ENCODE data around the gene PRSS23.
A peak's percentile ranks its signal among the peaks of the same experiment; 100 is the strongest.
"Not testable (repeated sequence)": the region's sequence is repeated elsewhere in the genome, so short reads cannot be mapped to it uniquely, and the experiment has no call there.

PRSS23 gene

GRCh38 chr11:86800076-86800959 is at the start of gene PRSS23:
TSS of gene PRSS23 (plus strand) at chr11:86800542. CDS start at chr11:86807644, 7,102 bp downstream.
- peak; percentile 78 for DNase-seq

- no peak for DNase-seq
Observed at GRCh38 chr11:86753459-86753858, 46.9 kb upstream of the PRSS23 start.

- DNase-seq = no peak
Observed at GRCh38 chr11:86755146-86755545, 45.2 kb upstream of the PRSS23 start.

GRCh38 chr11:86758171-86758570 is 42.2 kb upstream of the PRSS23 start:
- no peak for DNase-seq

- DNase-seq = no peak
Observed at GRCh38 chr11:86760577-86760976, 39.8 kb upstream of the PRSS23 start.

- DNase-seq = peak; percentile 63
Observed at GRCh38 chr11:86761978-86762377, 38.4 kb upstream of the PRSS23 start.

GRCh38 chr11:86765203-86765602 is 35.1 kb upstream of the PRSS23 start:
- no peak for DNase-seq

- DNase-seq = no peak
Observed at GRCh38 chr11:86765878-86766277, 34.5 kb upstream of the PRSS23 start.

- no peak for DNase-seq
Observed at GRCh38 chr11:86769219-86769618, 31.1 kb upstream of the PRSS23 start.

- not testable (repeated sequence) for DNase-seq
Observed at GRCh38 chr11:86770473-86771027, 29.8 kb upstream of the PRSS23 start.

- DNase-seq = no peak
Observed at GRCh38 chr11:86772999-86773398, 27.3 kb upstream of the PRSS23 start.

GRCh38 chr11:86773513-86774252 is 26.7 kb upstream of the PRSS23 start:
- no peak for DNase-seq

GRCh38 chr11:86774417-86774816 is 25.9 kb upstream of the PRSS23 start:
- no peak for DNase-seq

- DNase-seq = no peak
Observed at GRCh38 chr11:86775361-86775760, 25.0 kb upstream of the PRSS23 start.

- no peak for DNase-seq
Observed at GRCh38 chr11:86781546-86781945, 18.8 kb upstream of the PRSS23 start.

GRCh38 chr11:86782742-86783141 is 17.6 kb upstream of the PRSS23 start:
- DNase-seq = no peak

GRCh38 chr11:86783661-86784060 is 16.7 kb upstream of the PRSS23 start:
- DNase-seq = no peak

- peak; percentile 62 for DNase-seq
Observed at GRCh38 chr11:86784241-86784681, 16.1 kb upstream of the PRSS23 start.

- DNase-seq = no peak
Observed at GRCh38 chr11:86785576-86785975, 14.8 kb upstream of the PRSS23 start.

- no peak for DNase-seq
Observed at GRCh38 chr11:86787018-86787536, 13.3 kb upstream of the PRSS23 start.

- no peak for DNase-seq
Observed at GRCh38 chr11:86787656-86788055, 12.7 kb upstream of the PRSS23 start.

- DNase-seq = no peak
Observed at GRCh38 chr11:86790195-86790725, 10.1 kb upstream of the PRSS23 start.
